DMS153 (cell line): ENCODE measurements around the gene STAB1.
A peak's percentile ranks its signal among the peaks of the same experiment; 100 is the strongest.

Source experiments
- DNase-seq: peaks from one replicate; lab custom pipeline; 2025; lab: John Stamatoyannopoulos, UW

The STAB1 gene

DNA sequence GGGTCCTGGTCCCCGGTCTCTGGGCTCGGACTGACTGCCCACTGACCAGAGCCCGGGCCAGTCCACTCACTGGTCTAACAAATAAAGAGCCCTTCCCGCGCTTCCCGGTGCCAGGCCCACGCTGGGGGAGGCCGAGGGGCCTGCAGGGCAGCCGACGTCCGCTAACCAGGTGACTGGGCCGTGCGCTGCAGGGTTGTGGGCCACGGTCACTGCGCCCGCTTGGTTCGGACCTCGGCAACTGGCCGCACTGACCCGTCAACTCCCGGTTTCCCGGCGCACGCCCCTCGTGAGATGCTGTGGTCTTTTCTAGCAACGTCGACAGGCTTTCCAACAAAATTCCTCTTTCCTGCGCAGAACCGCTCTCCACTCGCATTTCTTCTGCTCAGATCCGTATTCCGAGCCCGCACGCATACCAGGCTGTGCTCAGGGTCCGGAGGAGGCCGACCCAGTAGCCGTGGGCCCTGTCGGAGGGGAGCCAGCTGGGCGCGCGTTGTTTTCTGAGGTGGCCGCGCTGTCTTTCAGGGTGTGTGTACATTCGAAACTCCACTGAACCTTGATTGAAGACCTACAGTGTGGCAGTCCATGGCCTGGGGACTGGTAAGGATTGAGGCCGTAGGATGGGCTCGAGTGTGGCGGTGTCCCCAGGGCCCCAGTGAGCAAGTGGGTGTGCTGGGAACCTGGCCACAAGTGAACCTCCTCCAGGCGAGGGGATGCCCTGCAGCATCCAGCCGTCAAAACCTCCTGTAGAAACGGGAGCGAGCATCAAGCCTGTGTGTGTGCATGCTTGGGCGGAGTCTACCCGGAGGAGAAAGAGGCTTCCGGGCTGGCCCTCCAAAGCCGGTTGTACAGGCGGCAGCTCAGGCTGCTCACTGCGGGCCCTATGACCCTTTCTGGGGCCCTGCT lies 39.4 kb downstream of the STAB1 start:
- peak; percentile 27 for DNase-seq

DNA sequence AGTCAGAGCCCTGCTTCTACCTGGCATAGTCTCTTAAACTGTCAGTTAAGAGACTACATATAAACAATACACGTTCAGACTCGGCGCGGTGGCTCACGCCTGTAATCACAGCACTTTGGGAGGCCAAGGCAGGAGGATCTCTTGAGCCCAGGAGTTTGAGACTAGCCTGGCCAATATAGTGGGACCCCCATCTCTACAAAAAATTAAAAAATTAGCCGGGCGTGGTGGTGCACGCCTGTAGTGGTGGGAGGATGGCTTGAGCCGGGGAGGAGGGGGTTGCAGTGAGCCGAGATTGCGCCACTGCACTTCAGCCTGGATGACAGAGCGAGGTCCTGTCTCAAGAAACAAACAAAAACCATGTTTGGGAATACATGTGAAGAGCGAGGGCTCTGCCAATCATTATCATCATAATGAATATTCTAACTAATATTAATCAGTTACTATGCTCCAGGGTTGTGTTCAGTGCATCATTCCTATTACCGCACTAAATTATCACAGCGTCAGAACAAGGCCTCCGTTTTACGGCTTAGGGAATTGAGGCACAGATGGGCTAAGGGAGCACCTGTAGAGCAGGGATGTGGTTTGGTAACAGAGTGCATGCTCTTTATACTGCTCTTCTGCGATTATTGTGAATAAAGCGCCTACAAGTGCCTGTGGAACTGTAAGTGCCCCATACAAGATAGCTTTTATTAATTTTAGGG lies 40.4 kb downstream of the STAB1 start:
- no peak for DNase-seq

DNA sequence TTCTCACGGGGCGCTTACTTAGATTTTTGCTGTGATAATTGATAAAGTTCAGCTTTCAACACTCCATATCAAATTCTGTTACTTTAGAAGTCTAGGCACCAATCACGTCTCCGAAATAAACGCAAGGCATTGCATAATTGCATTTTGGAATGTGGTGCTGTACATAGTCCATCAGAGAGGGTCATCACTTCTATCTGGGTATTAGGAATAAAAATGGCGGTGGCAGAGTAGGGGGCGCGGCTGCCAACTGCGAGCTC lies 40.9 kb downstream of the STAB1 start:
- no peak for DNase-seq

DNA sequence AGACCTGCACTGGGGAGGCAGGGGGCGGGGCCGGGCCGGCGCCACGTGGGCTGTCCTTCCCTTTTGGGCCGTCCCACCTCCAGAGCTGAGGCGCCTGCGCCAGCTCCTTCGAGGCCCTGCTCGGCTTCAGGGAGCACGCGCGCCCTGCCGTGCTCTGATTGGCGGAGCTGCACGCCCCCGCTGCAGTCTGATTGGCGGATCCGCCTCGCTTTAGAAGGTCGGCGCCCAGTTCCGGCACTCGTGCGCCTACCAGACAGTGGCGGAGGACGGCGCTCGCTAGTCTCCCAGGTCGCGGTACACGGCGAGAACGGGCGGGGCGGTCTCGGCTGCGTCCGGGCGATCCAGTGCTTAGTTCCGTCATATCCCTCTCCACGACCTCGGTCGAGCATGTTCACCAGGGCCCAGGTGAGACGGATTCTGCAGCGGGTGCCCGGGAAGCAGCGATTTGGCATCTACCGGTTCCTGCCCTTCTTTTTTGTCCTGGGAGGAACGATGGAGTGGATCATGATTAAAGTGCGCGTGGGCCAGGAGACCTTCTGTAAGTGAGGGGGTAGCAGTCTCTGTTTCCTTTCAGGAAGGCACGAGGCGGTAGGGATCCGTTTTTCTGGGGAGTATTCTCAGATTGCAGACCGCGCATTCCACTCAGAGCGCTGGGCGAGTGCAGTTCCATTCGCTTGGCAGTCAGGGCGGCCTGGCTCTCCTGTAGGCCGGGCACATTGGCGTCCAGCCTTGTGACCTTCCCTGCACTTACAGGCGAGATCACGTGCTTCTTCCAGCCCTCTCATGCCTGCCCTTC lies 41.4 kb downstream of the STAB1 start, which contains the start of gene UQCC5:
TSS of gene UQCC5 (plus strand) at position 237 of the 796 bp plus-strand sequence. CDS start at position 388, 151 bp downstream.
- DNase-seq = peak; percentile 91

DNA sequence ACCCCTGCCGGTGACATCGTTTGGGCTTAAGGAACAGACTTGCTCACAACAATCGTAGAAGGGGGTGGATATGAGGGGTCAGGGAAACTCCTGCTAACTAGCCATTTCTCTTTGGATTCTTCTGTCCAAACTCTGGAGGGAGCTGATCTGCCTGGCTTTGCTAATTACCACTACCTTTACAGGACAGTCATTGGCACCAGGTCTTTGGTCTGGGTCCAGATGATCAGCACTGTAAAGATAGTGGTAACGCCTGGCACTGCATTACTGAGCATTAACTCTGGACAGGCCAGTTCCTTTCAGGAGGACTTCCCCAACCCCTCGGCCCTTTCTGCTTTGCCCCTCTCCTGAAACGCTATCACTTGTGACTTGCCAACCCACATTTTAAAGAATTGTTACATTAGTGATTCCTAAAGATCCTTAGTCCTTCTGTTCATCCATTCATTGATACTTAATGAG lies 42.1 kb downstream of the STAB1 start:
- no peak for DNase-seq

DNA sequence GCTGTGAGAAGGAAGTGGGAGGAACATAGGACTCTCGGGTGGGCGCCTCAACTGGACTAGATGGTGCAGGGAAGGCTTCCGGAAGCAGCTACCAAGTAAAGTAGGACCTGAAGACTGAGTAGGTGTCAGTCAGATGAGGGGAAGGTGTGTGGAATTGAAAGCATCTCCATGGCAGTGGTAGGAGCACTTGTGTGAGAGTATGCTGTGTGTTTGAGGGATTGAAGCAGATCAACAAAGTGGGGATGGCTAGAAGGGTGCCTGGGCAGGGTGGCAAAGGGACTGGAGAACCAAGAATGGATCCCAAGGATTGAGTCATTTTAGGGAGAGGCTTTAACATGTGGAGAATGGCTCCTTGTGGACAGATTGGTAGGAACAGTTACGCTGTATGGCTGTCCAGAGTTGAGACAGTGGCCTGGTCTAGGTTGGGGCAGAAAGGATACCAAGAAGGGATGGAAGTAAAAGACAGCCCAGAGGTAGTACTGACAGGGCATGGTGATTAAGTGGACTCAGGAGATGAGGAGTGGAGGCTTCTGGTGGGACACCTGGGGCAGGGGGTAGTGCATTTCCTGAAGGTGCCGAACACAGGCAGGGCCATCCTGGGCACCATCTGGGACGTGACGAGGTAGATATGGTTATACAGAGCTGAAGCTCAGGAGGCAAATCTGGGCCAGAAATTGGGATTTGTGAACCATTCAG lies 42.7 kb downstream of the STAB1 start:
- DNase-seq = no peak

DNA sequence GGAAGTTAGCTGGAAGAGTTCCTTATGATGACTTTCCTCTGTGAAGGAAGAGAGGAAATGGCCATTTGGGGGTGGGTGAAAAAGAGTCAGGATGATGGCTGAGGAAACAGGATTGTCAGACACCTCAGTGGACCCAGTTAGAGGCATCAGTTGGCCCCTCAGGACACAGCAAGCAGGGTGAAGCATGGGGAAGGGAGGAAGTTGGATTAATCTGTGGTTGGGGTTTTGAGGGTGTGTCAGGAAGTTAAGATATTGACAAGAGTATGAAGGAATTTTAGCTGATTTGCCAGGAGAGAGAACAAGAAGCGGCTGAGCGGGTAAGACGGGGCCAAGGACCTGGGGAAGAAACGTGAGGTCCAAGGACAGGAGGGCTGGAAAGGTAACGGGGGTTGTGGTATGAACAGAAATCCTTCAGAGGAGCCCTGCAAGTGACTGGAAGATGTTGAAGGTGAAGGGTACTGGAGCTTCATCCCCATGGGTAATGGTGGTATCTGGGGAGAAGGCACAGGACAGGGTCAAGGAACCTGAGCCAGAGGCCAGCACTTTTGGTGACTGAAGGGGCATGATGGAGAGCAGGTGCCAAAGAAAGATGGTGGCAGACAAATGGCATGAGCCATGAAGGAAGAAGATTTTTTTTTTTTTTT lies 44.0 kb downstream of the STAB1 start:
- DNase-seq = no peak

DNA sequence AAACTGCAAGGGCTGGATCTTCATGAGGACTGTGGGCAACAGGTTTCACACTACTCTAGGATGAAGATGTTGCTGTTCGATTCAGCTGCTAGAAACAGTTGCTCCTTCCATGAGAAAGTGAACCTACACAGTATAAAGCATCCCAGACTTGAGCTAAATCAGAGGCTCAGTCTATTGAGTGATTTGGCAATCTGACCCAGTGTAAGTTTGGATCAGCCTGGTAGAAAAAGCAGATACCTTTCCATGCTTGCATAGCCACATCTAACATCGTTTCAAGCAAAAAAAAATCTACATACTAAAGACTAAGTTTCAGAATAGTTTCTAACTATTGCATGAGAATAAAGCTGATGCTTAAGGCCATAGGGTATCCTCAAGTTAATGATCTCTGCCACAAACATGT lies 45.9 kb downstream of the STAB1 start:
- no peak for DNase-seq

DNA sequence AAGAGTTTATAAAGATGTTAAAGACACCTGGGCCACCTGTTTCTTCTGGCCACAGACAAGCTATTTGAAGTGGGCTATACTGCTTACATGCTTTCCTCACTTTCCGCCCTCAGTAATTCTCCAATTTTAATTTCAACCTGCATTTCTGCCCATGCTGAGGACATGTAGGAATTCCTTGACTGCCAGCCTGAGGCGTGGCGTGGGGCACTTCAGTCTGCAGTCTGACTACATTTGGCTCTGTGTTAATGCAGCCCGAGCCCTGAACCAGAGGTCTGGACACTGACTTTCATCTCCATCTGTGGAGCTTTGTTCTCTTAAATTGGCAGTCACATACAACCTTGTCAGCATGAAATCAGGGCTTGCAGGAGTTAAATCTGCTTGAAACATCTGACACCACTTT lies 49.8 kb downstream of the STAB1 start:
- DNase-seq = no peak

DNA sequence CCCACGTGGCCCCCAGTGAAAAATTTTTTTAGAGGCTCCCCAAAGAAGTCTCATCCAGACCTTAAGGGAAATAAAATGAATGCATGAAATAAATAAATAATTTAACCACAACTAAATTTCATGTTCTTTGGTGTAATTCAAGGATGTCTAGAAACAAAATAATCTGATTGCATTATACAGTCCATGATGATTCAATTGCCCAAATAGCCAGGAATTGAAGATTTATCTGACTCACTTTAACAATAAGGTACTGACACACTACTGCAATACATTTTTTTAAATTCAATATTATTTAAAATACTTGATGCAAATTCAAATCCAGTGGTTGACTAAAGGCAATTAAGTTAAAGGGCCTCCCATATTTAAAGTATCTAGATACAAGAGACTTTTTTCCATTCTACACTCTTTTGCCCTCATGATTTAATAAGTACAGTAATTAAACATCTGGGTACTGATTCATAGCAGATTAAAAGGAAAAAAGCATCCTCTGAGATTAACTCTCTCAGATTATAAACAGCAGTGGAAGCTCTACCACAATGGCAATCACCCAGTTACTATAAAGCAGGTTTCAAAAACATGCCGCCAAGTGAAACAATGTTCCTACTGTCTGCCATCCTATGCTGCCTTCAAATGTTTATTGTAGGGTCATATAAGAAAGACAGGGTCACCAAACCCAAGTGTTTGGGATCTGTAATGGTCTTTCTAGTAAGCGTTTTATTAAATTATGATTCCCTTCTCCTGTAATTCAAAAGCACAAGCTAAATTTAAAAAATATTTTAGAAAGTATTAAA lies 51.2 kb downstream of the STAB1 start:
- no peak for DNase-seq

DNA sequence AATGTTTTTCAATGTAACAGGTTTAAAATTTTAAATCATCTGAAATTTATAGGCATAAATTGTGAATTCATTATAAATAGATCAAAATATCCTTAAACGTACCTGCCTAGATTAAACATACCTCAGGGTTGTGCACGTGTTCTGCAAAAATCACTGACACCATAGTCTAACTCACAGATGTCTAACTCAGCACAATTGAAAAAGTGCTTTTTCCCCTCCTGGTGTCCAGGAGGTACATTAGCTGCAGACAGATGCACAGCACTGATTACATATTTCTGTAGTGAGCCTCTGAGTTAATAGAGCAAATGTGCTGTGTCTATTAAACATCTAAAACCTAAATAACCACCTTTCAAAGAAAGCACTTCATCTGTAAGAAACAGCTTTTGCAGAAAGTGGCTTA lies 52.0 kb downstream of the STAB1 start:
- DNase-seq = no peak

DNA sequence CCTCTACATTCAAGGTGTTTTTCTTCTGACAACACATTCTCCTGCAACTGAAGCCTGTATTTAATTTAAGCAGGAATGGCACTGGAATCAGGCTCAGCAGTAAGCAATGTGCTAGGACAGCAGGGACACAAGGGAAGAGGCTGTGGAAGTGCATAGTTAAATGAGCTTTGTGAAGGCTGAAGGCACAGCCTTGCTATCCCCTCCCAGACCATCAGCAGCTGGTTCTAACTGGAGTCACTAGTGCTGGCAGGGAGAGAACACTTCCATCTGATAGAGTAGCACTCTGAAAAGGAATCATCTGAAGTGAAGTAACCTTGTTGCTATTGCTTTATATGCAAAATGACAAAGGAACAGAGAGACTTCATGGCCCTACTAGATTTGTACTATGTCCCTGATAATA lies 56.0 kb downstream of the STAB1 start:
- no peak for DNase-seq

DNA sequence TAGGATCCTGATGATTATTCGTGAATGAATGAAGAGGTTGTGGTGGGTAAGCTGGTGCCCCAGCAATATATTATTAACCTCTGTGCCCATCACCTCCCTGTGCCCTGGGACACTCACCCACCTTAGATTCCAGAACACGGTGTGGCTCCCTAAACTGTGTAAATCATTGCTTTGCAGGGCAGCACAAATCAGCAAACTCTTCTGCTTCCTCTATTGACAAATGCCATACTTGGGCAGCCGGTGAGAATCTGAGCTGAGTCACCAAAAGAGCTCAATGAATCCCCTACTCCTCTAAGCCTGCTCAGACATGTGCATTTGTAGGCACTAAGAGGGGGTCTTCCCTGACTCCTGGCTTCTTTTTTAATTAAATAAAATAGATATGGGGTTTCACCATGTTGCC lies 57.0 kb downstream of the STAB1 start:
- no peak for DNase-seq

DNA sequence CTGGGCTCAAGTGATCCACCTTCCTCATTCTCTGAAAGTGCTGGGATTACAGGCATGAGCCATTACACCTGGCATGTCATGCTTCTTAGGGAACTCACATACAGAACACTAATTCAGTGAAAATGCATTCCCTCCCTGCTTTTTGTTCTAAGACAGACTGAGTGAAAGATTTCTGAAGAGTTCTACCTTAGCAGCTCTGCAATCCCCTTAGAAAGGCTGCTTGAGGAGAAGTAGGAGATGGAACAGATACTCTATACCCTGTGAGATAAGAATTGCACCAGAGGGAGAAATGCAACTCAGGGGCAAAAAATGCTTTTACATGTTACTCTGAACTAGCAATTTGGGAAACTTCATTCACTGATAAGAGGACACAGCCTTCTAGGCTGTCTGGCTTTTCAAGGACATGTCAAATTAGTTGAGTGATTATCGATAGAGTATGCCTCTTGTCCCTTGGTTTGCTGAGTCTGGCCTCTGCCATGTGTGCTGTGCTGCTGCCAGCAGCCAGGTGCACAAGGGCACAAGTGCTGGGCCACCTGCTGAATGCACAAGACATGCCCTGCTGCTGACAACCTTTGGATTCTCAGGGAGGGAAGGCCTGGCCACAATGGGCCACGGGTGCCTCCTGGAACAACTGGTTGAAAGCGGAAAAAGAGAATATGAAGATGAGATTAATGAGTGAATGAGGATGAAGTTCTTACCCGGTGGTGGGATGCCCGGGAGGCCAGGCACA lies 59.1 kb downstream of the STAB1 start:
- DNase-seq = no peak

DNA sequence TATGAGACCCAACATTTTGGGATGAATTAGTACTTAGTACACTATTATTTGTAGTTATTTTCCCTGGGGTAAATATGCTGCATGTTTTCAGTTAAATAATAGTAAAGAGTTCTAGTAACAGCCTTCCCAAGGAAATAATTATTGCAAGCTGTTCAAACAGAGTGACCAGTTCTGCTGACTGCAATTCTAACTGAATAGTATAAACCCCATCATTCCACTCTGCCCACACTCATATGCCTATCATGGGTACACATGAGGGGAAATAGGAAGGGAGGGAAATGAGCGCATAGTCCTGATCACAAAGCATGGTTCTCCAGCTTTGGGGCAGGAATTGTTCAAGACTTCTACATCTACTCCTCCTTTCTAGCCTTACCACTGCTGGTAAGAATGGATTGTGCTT lies 59.9 kb downstream of the STAB1 start:
- DNase-seq = no peak

DNA sequence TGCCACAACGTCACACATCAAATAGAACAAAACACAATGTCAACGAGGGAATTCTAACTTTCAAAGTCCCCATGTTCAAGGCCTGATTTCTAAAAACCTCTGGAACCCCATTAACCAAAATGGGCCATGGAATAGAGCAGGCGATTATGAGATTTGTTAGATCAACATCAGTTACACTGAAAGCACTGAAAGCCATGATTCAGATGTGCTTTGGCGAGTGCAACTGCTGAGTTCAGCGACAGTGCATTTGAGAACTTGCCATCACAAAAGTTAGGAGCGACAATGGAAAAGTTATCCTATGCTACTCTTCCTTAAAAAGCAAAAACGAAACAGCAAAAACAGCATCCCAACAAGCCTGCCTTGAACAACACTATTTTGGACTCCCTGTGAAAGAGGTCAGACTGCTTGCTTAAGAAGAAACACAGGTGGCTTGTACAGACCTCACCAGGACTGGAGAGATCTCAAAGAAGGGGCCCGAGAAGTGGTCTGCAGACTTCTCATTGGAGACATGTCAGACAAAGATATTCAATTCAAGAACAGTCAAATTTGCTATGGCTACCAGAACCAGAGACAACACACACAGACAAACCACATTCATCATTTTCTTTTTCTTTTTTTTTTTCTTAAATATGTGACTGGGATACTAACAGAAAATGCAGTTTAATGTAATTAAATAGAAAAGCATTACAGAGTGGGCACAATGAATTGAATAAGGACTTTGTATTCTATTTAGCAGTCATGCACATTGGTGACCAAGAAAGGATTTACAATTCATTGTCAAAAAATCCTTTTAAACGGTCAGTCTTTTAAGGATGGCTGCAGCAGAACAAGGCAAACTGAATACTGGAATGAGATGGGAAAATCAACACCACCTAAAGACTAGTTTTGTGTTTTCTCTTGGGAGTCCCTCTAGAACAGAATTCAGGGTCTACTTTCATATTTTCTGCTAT lies 62.1 kb downstream of the STAB1 start:
- DNase-seq = no peak

DNA sequence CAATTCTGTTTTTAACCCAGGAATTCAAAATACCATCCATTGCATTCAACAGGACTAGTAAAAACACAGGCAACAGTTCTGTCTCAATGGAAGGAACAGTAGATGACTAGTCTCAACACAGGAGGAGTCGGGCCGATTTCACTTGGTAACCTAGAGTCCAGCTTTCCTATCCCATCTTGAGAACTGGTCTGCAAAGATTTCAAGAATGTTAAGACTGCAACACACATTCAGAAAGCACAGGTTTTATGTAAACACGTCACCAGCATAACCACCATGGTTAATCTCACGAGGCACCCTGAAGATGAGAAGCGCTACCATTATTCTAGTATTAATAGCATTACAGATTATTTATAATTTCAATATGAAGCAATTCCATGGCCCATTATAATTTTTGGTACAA lies 63.3 kb downstream of the STAB1 start:
- DNase-seq = no peak

DNA sequence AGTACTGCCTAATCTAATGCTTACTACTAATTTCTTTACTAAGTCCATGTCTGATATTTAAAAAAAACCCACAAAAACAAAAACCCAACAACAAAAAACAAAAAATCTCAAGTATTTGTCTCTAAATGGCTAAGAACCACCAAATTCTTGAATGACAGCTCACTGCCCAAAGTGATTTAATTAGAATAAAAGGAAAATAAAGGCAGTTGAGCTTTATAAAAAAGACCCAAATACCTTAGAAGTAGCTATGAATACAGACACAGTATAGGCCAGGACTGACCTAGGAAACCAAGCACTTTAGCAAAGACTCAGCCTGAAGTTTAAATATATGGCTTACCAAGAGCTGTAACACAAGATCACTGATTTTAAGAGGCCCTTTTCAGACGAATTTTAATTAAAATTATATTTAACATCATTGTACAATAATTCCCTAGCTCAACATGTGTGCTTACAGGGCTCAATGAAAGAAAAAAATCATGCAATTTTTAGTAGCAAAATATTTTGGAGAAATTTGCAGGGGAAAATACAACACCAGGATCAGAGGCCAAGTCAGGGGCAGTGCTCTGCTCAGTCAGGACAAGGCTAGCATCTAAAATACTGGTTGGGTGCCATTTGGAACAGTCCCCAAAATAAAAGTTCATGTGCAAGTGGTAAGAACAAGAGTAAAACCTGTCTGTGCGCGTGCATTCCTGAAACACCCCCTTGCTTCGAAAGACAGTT lies 66.0 kb downstream of the STAB1 start:
- DNase-seq = no peak
